Measurements from ENCODE around the gene INTS11. TPM values are rescaled to one million over a fixed set of nuclear protein-coding genes. Genes with fewer than 3 reads are reported as not detected.

INTS11 gene
- total RNA-seq, 3 donors from 2014 or later = 68.6 to 125 (median 119) TPM

- TF ChIP-seq POLR2AphosphoS5 (IDR thresholded peaks at IDR 0.05) (no peak), POLR2A (IDR thresholded peaks at IDR 0.05) (no peak), CTCF (IDR thresholded peaks at IDR 0.05) (no peak)
- intact Hi-C loops (cut with DNase I; ENCODE audit: low total_unique reads) = no loop called here
- Histone ChIP-seq H3K27ac (no peak overlapping the region), H3K4me3 (no peak overlapping the region), H3K9me3 (no peaks in the 10 kb centered on the region), H3K4me1 (peaks cover 7 to 12% of the 10 kb centered on the region in 2 donors), H3K36me3 (no peaks in the 10 kb centered on the region), H3K27me3 (no peaks in the 10 kb centered on the region)
- DNase-seq (ENCODE audit: low spot score in 2 of 2) = no peak
These were observed 41.6 kb upstream of the INTS11 start for GRCh38 chr1:1365875-1366698.

GRCh38 chr1:1364266-1364665, 39.8 kb upstream of the INTS11 start:
- Histone ChIP-seq H3K27me3 (no peaks in the 10 kb centered on the region), H3K27ac (peak overlapping the region; percentile 2 to 7), H3K4me1 (peaks cover 21 to 24% of the 10 kb centered on the region in 2 donors), H3K4me3 (no peak overlapping the region), H3K36me3 (no peaks in the 10 kb centered on the region), H3K9me3 (no peaks in the 10 kb centered on the region)
- DNase-seq (ENCODE audit: low spot score in 2 of 2) = peak; percentile 75 to 92
- intact Hi-C loops (cut with DNase I; ENCODE audit: low total_unique reads) = no loop called here
- no peak for TF ChIP-seq POLR2A (IDR thresholded peaks at IDR 0.05)
- no peak for TF ChIP-seq POLR2AphosphoS5 (IDR thresholded peaks at IDR 0.05)
- TF ChIP-seq CTCF (IDR thresholded peaks at IDR 0.05) = no peak

GRCh38 chr1:1361982-1362423, 37.5 kb upstream of the INTS11 start:
- Histone ChIP-seq H3K9me3 (no peaks in the 10 kb centered on the region), H3K27me3 (no peaks in the 10 kb centered on the region), H3K27ac (peak overlapping the region; percentile 92 to 98), H3K4me1 (peaks cover 26 to 31% of the 10 kb centered on the region in 2 donors), H3K36me3 (no peaks in the 10 kb centered on the region), H3K4me3 (peak overlapping the region; percentile 10 to 76 (median 13))
- TF ChIP-seq CTCF (IDR thresholded peaks at IDR 0.05) (no peak), POLR2AphosphoS5 (IDR thresholded peaks at IDR 0.05) (peak in 1 of 3 donors; percentile 32)
- intact Hi-C loops (cut with DNase I; ENCODE audit: low total_unique reads) = no loop called here
- peak; percentile 61 to 69 for DNase-seq (ENCODE audit: low spot score in 2 of 2)

- intact Hi-C loops (cut with DNase I; ENCODE audit: low total_unique reads) = no loop called here
- Histone ChIP-seq H3K36me3 (no peaks in the 10 kb centered on the region), H3K27me3 (no peaks in the 10 kb centered on the region), H3K4me3 (peak overlapping the region; percentile 10 to 76 (median 13)), H3K4me1 (peaks cover 26 to 31% of the 10 kb centered on the region in 2 donors), H3K27ac (peak overlapping the region; percentile 92 to 98), H3K9me3 (no peaks in the 10 kb centered on the region)
- DNase-seq (ENCODE audit: low spot score in 2 of 2) = no peak
- TF ChIP-seq POLR2AphosphoS5 (IDR thresholded peaks at IDR 0.05) = no peak
- no peak for TF ChIP-seq CTCF (IDR thresholded peaks at IDR 0.05)
- TF ChIP-seq POLR2A (IDR thresholded peaks at IDR 0.05) = no peak
These were observed 36.9 kb upstream of the INTS11 start for GRCh38 chr1:1361233-1361981.

Measured in breast epithelium (tissue), 4 donors.